Measurements from ENCODE around the gene AKAP12. TPM values are rescaled to one million over a fixed set of nuclear protein-coding genes. Genes with fewer than 3 reads are reported as not detected.
"Not testable (repeated sequence)": the region's sequence is repeated elsewhere in the genome, so short reads cannot be mapped to it uniquely, and the experiment has no call there.

Gene AKAP12
- total RNA-seq, 4 donors from 2014 or later = 25.7 to 61.7 (median 53.1) TPM

DNA sequence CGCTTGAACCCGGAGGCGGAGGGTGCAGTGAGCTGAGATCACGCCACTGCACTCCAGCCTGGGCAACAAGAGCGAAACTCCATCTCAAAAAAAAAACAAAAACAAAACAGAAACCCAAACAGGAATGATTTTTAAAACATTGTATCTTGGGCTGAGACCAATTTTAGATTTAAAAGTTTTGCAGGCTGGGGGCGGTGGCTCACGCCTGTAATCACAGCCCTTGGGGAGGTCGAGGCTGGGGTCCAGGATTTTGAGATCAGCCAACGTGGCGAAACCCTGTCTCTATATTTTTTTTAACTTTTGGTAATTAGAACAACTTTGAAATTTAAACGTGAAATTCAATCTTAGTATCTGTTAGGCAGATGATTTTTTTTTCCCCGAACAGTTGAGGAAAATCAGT, 70.5 kb downstream of the AKAP12 start:
- TF ChIP-seq EP300 (IDR thresholded peaks at IDR 0.05; ENCODE audit: low read depth) (no peak), POLR2AphosphoS5 (IDR thresholded peaks at IDR 0.05) (no peak), POLR2A (IDR thresholded peaks at IDR 0.05) (no peak)
- TF ChIP-seq, protein P1, sequence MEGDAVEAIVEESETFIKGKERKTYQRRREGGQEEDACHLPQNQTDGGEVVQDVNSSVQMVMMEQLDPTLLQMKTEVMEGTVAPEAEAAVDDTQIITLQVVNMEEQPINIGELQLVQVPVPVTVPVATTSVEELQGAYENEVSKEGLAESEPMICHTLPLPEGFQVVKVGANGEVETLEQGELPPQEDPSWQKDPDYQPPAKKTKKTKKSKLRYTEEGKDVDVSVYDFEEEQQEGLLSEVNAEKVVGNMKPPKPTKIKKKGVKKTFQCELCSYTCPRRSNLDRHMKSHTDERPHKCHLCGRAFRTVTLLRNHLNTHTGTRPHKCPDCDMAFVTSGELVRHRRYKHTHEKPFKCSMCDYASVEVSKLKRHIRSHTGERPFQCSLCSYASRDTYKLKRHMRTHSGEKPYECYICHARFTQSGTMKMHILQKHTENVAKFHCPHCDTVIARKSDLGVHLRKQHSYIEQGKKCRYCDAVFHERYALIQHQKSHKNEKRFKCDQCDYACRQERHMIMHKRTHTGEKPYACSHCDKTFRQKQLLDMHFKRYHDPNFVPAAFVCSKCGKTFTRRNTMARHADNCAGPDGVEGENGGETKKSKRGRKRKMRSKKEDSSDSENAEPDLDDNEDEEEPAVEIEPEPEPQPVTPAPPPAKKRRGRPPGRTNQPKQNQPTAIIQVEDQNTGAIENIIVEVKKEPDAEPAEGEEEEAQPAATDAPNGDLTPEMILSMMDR (IDR thresholded peaks at IDR 0.05) = no peak
- H3K4me1 ChIP-seq = peaks cover 0 to 17% (median 0%) of the 10 kb centered on the region in 4 donors
- intact Hi-C loops (cut with DNase I; ENCODE audit: low total_unique reads) (no loop called here), in situ Hi-C loops (cut with MboI; ENCODE audit: low pct_ligation_motif_present in 1 of 4, low pct_unique_long_range_greater_than_20kb in 1 of 4, low sequenced_read_pairs in 3 of 4) (no loop called here)
- H3K27ac ChIP-seq = peak overlapping the region in 3 of 4 donors; percentile 26 to 55 (median 51)
- H3K27me3 ChIP-seq = no peaks in the 10 kb centered on the region
- H3K4me3 ChIP-seq = no peak overlapping the region
- H3K9me3 ChIP-seq = no peaks in the 10 kb centered on the region
- WGBS, 2 donors (ENCODE audit: low coverage in 1 of 2) = 79 to 86% methylated on average over 6 to 12 of the region's 12 CpGs
- DNase-seq = no peak
- H3K36me3 ChIP-seq = no peaks in the 10 kb centered on the region

DNA sequence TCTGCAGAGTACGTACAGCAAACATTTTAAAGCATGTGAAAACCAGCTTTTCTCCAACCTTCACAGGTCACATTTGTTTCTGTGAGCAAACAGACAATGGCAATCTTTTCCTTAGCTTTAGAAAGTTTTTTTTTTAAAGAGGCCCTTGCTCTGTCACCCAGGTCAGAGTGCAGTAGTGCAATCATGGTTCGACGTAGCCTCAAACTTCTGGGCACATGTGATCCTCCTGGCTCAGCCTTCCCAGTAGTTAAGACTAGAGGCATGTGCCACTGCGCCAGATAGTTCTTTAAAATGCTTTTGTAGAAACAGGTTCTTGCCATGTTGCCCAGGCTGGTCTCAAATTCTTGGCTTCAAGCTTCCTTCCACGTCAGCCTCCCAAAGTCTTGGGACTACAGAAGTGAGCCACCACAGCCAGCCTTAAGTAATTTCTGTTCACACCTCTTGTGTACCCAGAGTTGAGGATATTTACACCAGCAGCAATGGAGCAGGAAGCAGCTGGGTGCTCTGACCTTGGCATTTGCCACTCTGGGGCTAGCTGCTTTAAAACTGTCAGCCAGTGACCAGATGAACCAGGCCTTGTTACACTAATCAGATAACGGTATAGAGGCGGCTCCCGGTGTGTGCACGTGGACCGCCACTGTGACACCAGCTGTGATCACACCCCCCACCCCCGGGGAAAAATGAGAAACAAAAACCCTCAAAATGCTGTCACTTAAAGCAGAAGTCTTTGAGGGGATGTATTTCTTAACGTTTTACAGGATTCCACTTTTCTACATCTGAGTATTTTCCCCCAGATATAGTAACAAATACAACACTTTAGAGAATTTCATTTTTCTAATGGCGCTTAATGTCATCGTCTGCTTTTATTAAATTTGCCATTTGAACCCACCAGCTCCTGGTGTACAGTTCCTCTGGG, 71.3 kb downstream of the AKAP12 start:
- 82 to 89% methylated on average over 7 to 14 of the region's 14 CpGs for WGBS, 2 donors (ENCODE audit: low coverage in 1 of 2)
- TF ChIP-seq POLR2AphosphoS5 (IDR thresholded peaks at IDR 0.05) = no peak
- TF ChIP-seq EP300 (IDR thresholded peaks at IDR 0.05; ENCODE audit: low read depth) = no peak
- no peak for TF ChIP-seq POLR2A (IDR thresholded peaks at IDR 0.05)
- TF ChIP-seq, protein P1 (IDR thresholded peaks at IDR 0.05) = no peak
- no peak for DNase-seq
- H3K27me3 ChIP-seq = no peaks in the 10 kb centered on the region
- no peaks in the 10 kb centered on the region for H3K9me3 ChIP-seq
- H3K4me1 ChIP-seq = peaks cover 0 to 17% (median 0%) of the 10 kb centered on the region in 4 donors
- H3K27ac ChIP-seq = peak overlapping the region in 3 of 4 donors; percentile 1 to 51 (median 50)
- in situ Hi-C loops (cut with MboI; ENCODE audit: low pct_ligation_motif_present in 1 of 4, low pct_unique_long_range_greater_than_20kb in 1 of 4, low sequenced_read_pairs in 3 of 4) = no loop called here
- H3K36me3 ChIP-seq = no peaks in the 10 kb centered on the region
- H3K4me3 ChIP-seq = no peak overlapping the region
- intact Hi-C loops (cut with DNase I; ENCODE audit: low total_unique reads) = no loop called here

DNA sequence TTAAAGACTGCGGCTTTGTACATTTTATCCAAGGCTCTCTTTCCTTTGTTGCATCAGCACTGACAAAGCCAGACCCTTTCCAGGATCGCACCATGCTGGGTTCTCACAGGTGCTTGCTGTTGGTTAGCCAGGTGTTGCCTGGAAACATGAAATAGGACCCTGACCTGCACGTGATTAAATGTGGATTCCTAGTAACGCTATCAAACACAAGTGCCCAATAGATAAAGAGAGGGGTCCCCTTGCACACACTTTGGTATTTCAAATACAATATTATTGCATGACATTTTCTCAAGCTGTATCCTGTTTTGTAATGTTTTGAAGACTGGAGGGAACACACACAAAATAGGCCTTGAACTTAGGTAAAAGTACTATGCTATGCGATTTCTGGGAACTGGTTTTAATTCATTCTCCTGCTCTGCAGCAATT, 73.3 kb downstream of the AKAP12 start:
- intact Hi-C loops (cut with DNase I; ENCODE audit: low total_unique reads) (no loop called here), in situ Hi-C loops (cut with MboI; ENCODE audit: low pct_ligation_motif_present in 1 of 4, low pct_unique_long_range_greater_than_20kb in 1 of 4, low sequenced_read_pairs in 3 of 4) (no loop called here)
- H3K4me1 ChIP-seq = peaks cover 0 to 17% (median 2%) of the 10 kb centered on the region in 4 donors
- DNase-seq = no peak
- peak overlapping the region in 3 of 4 donors; percentile 2 to 57 (median 11) for H3K27ac ChIP-seq
- H3K4me3 ChIP-seq = no peak overlapping the region
- H3K9me3 ChIP-seq = no peaks in the 10 kb centered on the region
- TF ChIP-seq, protein P1 (IDR thresholded peaks at IDR 0.05) = no peak
- TF ChIP-seq POLR2AphosphoS5 (IDR thresholded peaks at IDR 0.05) (no peak), POLR2A (IDR thresholded peaks at IDR 0.05) (no peak), EP300 (IDR thresholded peaks at IDR 0.05; ENCODE audit: low read depth) (no peak)
- H3K27me3 ChIP-seq = no peaks in the 10 kb centered on the region
- WGBS, 2 donors (ENCODE audit: low coverage in 1 of 2) = 64 to 93% methylated on average over 3 to 5 of the region's 5 CpGs
- no peaks in the 10 kb centered on the region for H3K36me3 ChIP-seq

DNA sequence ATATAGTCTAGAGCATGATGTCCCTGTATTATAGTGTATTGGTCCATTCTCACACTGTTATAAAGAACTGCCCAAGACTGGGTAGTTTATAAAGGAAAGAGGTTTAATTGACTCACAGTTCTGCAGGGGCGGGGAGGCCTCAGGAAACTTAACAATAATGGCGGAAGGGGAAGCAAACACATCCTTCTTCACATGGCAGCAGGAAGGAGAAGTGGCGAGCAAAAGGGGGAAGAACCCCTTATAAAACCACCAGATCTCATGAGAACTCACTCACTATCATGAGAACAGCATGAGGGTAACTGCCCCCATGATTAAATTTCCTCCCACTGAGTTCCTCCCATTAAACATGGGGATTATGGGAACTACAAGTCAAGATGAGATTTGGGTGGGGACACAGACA, 75.9 kb downstream of the AKAP12 start:
- H3K27ac ChIP-seq = peak overlapping the region in 1 of 4 donors; percentile 20
- in situ Hi-C loops (cut with MboI; ENCODE audit: low pct_ligation_motif_present in 1 of 4, low pct_unique_long_range_greater_than_20kb in 1 of 4, low sequenced_read_pairs in 3 of 4) = not testable (repeated sequence)

More for the DNA sequence above, 75.9 kb downstream of the AKAP12 start:
- H3K27me3 ChIP-seq; H3K36me3 ChIP-seq; intact Hi-C loops (cut with DNase I; ENCODE audit: low total_unique reads); H3K9me3 ChIP-seq; DNase-seq; H3K4me3 ChIP-seq; H3K4me1 ChIP-seq: not testable (repeated sequence)
- 78 to 80% methylated on average over 2 to 3 of the region's 3 CpGs for WGBS, 2 donors (ENCODE audit: low coverage in 1 of 2)
